OCI-LY7 (cell line): ENCODE data around the gene UQCR10. TPM values are rescaled to one million over a fixed set of nuclear protein-coding genes. Genes with fewer than 3 reads are reported as not detected.
A peak's percentile ranks its signal among the peaks of the same experiment; 100 is the strongest.

Experiments
- Bru-seq: library from RNA; stranded (reverse); fragments of 400-500 nt; gene quantifications from one replicate; lab custom pipeline; 2021; lab: Mats Ljungman, UMichigan
- BruChase-seq, 2 experiments: library from RNA; stranded (reverse); fragments of 400-500 nt; gene quantifications; one replicate each; lab custom pipeline; 2021; lab: Mats Ljungman, UMichigan
- BruUV-seq: library from RNA; stranded (reverse); fragments of 400-500 nt; replicated peaks from 2 replicates; lab custom pipeline; 2021; lab: Mats Ljungman, UMichigan
- CTCF ChIA-PET: fragments of 300-600 bp; sonication (Branson Sonifier 250); formaldehyde crosslinking; loops from one replicate; lab custom pipeline; 2022; ENCODE audit warnings: antibody characterized with exemption; ENCODE audit not compliant: unreplicated experiment; lab: Charles Lee
- POLR2A ChIA-PET: fragments of 300-600 bp; sonication (Branson Sonifier 250); formaldehyde crosslinking; loops from one replicate; lab custom pipeline; 2022; ENCODE audit warnings: antibody characterized with exemption; lab: Charles Lee
- DNase-seq: peaks from one replicate; pipeline ENCODE4 v3.0.0-alpha.2; 2015; ENCODE audit warnings: low spot score
- H2AFZ ChIP-seq: fragments of 200-600 bp; sonication (generic), shearing (Covaris generic); 2 replicates; pipeline ENCODE4 v1.6.1; 2014; ENCODE audit warnings: mild to moderate bottlenecking, antibody characterized with exemption, low read length, moderate library complexity
- H3K27ac ChIP-seq: fragments of 200-600 bp; sonication (generic); 2 replicates; pipeline ENCODE4 v1.5.1; 2014; ENCODE audit warnings: mixed run types, low read depth, mild to moderate bottlenecking, moderate library complexity, low read length, inconsistent platforms; ENCODE audit not compliant: poor library complexity, severe bottlenecking
- H3K36me3 ChIP-seq: fragments of 200-600 bp; sonication (generic); 2 replicates; pipeline ENCODE4 v1.6.1; 2014; ENCODE audit warnings: mild to moderate bottlenecking, antibody characterized with exemption, low read length, moderate library complexity, mixed read lengths; ENCODE audit not compliant: insufficient read depth
- H3K4me1 ChIP-seq: fragments of 200-600 bp; sonication (generic); 2 replicates; pipeline ENCODE4 v1.5.1; 2014; ENCODE audit warnings: mild to moderate bottlenecking, low read length; ENCODE audit not compliant: insufficient read depth, poor library complexity, severe bottlenecking
- H3K4me2 ChIP-seq: fragments of 200-600 bp; sonication (generic); 2 replicates; pipeline ENCODE4 v1.6.1; 2014; ENCODE audit warnings: mild to moderate bottlenecking, low read length
- H3K4me3 ChIP-seq: fragments of 200-600 bp; sonication (generic); 2 replicates; pipeline ENCODE4 v1.5.1; 2014; ENCODE audit warnings: mild to moderate bottlenecking, low read depth, low read length; ENCODE audit not compliant: poor library complexity, severe bottlenecking
- H3K79me2 ChIP-seq: fragments of 200-600 bp; sonication (generic); 2 replicates; pipeline ENCODE4 v1.6.1; 2016; ENCODE audit warnings: low read depth, mild to moderate bottlenecking, low read length, moderate library complexity, mixed read lengths; ENCODE audit not compliant: insufficient read depth
- H3K9me2 ChIP-seq: fragments of 200-600 bp; sonication (generic); 2 replicates; pipeline ENCODE4 v1.6.1; 2016; ENCODE audit warnings: mild to moderate bottlenecking, low read length, mixed read lengths; ENCODE audit not compliant: insufficient read depth
- H3K9me3 ChIP-seq: fragments of 200-600 bp; sonication (generic); 2 replicates; pipeline ENCODE4 v1.6.1; 2014; ENCODE audit warnings: mild to moderate bottlenecking, mixed run types, low read length, mixed read lengths
- H4K20me1 ChIP-seq: fragments of 200-600 bp; sonication (generic); 2 replicates; pipeline ENCODE4 v1.6.1; 2014; ENCODE audit warnings: mild to moderate bottlenecking, antibody characterized with exemption, low read length, moderate library complexity, mixed read lengths; ENCODE audit not compliant: insufficient read depth
- CTCF ChIP-seq: fragments of 200-600 bp; sonication (generic); conservative IDR thresholded peaks from 2 replicates; pipeline ENCODE4 v1.5.1; 2014; ENCODE audit warnings: mild to moderate bottlenecking, antibody characterized with exemption, low read length, moderate library complexity, mixed read lengths
- EZH2phosphoT487 ChIP-seq: fragments of 200-600 bp; sonication (generic); IDR thresholded peaks from 2 replicates; pipeline ENCODE4 v1.6.1; 2018; ENCODE audit warnings: low read depth, borderline replicate concordance, mild to moderate bottlenecking, mixed run types, antibody characterized with exemption, low read length, moderate library complexity, mixed read lengths
- intact Hi-C: fragments of 100-400 bp; cut with micrococcal nuclease; formaldehyde crosslinking; loops from one replicate; pipeline ENCODE4 v1.10.0; 2022; ENCODE audit not compliant: unreplicated experiment
- long read RNA-seq: library from polyadenylated mRNA; stranded (forward); transcript quantifications from one replicate; pipeline ENCODE4 v2.0.0, GENCODE V29; 2022
- total RNA-seq, 2 experiments: library from RNA; depleted of rRNA in 1 of 2; stranded (reverse); fragments of >200 nt in 1 of 2; shearing (Covaris generic) in 1 of 2; gene quantifications; 2 replicates each; pipeline ENCODE4 v1.2.3, GENCODE V29; 2014 to 2022

Gene UQCR10
- total RNA-seq (2014; rRNA removed; shearing (Covaris generic)) (85.9 and 108 TPM in 2 replicates), total RNA-seq (2022) (104 and 111 TPM in 2 replicates), Bru-seq, nascent RNA (percentile 94 among the genes with signal in this experiment), BruChase-seq, experiment 1, labeled RNA remaining after a 6-hour chase (percentile 95 among the genes with signal in this experiment), BruChase-seq, experiment 2, labeled RNA remaining after a 2-hour chase (percentile 85 among the genes with signal in this experiment)
- long read RNA-seq, transcript UQCR10-202 (2 exons, 584 nt) = minor isoform, 32 of 416 reads
- long read RNA-seq, transcript UQCR10-201 (2 exons, 916 nt) = major isoform, 382 of 416 reads
- long read RNA-seq, partial matches to known transcripts = 0 of 416 reads
- long read RNA-seq, other reads (novel, unspliced or antisense) = 2 of 416 reads

DNA sequence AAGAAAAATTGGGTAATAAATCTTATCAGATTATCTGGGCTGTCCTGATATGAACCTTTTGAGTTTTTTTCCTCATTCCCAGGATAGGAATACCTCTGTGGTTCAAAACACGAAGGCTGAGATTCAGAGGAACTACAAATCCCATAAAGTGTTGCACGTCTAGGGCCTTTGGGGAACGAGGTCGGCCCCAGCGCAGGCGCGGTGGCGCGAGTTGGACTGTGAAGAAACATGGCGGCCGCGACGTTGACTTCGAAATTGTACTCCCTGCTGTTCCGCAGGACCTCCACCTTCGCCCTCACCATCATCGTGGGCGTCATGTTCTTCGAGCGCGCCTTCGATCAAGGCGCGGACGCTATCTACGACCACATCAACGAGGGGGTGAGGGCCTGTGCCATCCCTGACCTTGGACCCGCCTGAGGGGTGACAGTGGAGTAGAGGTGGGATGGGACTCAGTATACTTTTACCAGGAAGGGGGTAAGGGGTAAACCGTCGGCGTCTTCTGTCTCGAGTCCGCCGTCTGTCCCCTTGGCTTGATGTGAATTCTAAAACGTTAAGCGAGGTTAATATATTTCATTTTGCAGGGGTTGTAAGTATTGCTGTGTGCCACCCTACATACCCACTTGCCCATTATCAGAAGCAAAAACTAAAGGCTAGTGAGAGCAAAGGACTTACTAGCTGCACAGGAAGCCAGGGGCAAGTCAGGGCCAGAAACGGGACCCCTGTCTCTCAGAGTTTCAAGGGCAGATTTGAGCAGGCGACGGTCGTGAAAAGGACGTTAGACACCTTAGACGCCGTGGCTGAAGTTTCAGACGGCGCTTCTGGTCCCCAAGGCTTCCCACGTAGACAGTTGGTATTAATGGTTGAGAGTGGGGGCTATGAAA lies at the start of gene UQCR10:
Gene UQCR10 (plus strand): TSS at position 199 of the 881 bp plus-strand sequence. CDS start 30 bp downstream, at position 229.
- Histone ChIP-seq H3K79me2 (peaks cover 23% of the 10 kb centered on the region), H2AFZ (peak within 1 kb of the TSS; percentile 81), H3K4me3 (peak within 1 kb of the TSS; percentile 89), H4K20me1 (no peaks in the 10 kb centered on the region), H3K4me1 (peaks cover 22% of the 10 kb centered on the region), H3K36me3 (peaks cover 30% of the 10 kb centered on the region), H3K9me2 (no peaks in the 10 kb centered on the region), H3K4me2 (peak within 1 kb of the TSS; percentile 93), H3K27ac (peak within 1 kb of the TSS; percentile 52), H3K9me3 (no peaks in the 10 kb centered on the region)
- TSS peak; percentile 86 for BruUV-seq
- POLR2A ChIA-PET = interaction anchor here (0.6 kb wide), 2 partner anchors 375 to 607 kb away, joined by 3 to 4 read pairs; no protein-coding TSS in a partner anchor
- intact Hi-C loops = loop anchor here (5.0 to 10.0 kb wide), 4 partner anchors 70 to 883 kb away; partner anchors contain the start of genes ASCC2, MTMR3 and ZNRF3
- DNase-seq = peak; percentile 93
- no peak for TF ChIP-seq EZH2phosphoT487
- TF ChIP-seq CTCF = no peak
- CTCF ChIA-PET = no interaction called here

DNA sequence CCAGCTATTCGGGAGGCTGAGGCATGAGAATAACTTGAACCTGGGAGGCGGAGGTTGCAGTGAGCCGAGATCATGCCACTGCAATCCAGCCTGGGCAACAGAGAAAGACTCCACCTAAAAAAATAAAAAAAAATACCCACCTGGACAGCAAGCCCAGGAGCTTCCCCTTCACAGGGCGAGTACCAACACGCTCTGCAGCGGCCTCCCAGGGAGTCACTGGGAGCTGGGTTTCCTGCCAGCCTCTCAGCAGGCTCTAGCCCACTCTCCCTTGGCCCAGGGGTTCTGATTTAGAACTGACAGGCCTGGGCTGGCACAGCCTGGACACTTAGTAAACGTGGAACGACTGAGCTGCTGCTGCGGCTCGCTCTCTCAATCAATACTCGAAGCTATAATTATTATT lies 49.4 kb upstream of the UQCR10 start:
- Histone ChIP-seq H3K4me1 (no peaks in the 10 kb centered on the region), H2AFZ (no peak overlapping the region), H3K79me2 (no peaks in the 10 kb centered on the region), H3K27ac (no peak overlapping the region), H3K9me2 (no peaks in the 10 kb centered on the region), H3K4me3 (no peak overlapping the region), H3K36me3 (no peaks in the 10 kb centered on the region), H3K9me3 (no peaks in the 10 kb centered on the region), H4K20me1 (no peaks in the 10 kb centered on the region), H3K4me2 (no peak overlapping the region)
- TF ChIP-seq EZH2phosphoT487 (no peak), CTCF (no peak)
- CTCF ChIA-PET = no interaction called here
- POLR2A ChIA-PET = interaction anchor here (0.7 kb wide), 1 partner anchor 98 kb away, joined by 4 read pairs; no protein-coding TSS in a partner anchor
- no peak for DNase-seq
- intact Hi-C loops = no loop called here
- BruUV-seq = no TSS peak
